ENCODE data around the gene ZKSCAN3. TPM values are rescaled to one million over a fixed set of nuclear protein-coding genes. Genes with fewer than 3 reads are reported as not detected.
A peak's percentile ranks its signal among the peaks of the same experiment; 100 is the strongest.

ZKSCAN3 gene
- total RNA-seq, 2 donors from 2014 or later, result 4.9 to 6.1 TPM

GRCh38 chr6:28337121-28337520 lies 12.6 kb upstream of the ZKSCAN3 start:
- H3K27me3 ChIP-seq, result no peaks in the 10 kb centered on the region
- intact Hi-C loops (cut with DNase I), result no loop called here
- peak overlapping the region in 1 of 2 donors; percentile 98 for H3K9ac ChIP-seq (ENCODE audit: low read depth in 2 of 2, low read length in 2 of 2)
- H3K36me3 ChIP-seq, result no peaks in the 10 kb centered on the region
- no peak for DNase-seq
- H3K4me3 ChIP-seq, result no peak overlapping the region
- H3K27ac ChIP-seq, result peak overlapping the region; percentile 97
- TF ChIP-seq, protein P1, sequence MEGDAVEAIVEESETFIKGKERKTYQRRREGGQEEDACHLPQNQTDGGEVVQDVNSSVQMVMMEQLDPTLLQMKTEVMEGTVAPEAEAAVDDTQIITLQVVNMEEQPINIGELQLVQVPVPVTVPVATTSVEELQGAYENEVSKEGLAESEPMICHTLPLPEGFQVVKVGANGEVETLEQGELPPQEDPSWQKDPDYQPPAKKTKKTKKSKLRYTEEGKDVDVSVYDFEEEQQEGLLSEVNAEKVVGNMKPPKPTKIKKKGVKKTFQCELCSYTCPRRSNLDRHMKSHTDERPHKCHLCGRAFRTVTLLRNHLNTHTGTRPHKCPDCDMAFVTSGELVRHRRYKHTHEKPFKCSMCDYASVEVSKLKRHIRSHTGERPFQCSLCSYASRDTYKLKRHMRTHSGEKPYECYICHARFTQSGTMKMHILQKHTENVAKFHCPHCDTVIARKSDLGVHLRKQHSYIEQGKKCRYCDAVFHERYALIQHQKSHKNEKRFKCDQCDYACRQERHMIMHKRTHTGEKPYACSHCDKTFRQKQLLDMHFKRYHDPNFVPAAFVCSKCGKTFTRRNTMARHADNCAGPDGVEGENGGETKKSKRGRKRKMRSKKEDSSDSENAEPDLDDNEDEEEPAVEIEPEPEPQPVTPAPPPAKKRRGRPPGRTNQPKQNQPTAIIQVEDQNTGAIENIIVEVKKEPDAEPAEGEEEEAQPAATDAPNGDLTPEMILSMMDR (IDR thresholded peaks at IDR 0.05), result no peak
- H3K4me1 ChIP-seq, result no peaks in the 10 kb centered on the region
- no peaks in the 10 kb centered on the region for H3K9me3 ChIP-seq

- no peaks in the 10 kb centered on the region for H3K4me1 ChIP-seq
- no peaks in the 10 kb centered on the region for H3K36me3 ChIP-seq
- no peak overlapping the region for H3K4me3 ChIP-seq
- H3K27me3 ChIP-seq, result no peaks in the 10 kb centered on the region
- H3K9ac ChIP-seq (ENCODE audit: low read depth in 2 of 2, low read length in 2 of 2), result no peak overlapping the region
- DNase-seq, result no peak
- H3K27ac ChIP-seq, result no peak overlapping the region
- no peaks in the 10 kb centered on the region for H3K9me3 ChIP-seq
- intact Hi-C loops (cut with DNase I), result no loop called here
- TF ChIP-seq, protein P1 (IDR thresholded peaks at IDR 0.05), result no peak
Observed at GRCh38 chr6:28340310-28341095, 9.2 kb upstream of the ZKSCAN3 start.

- no peak overlapping the region for H3K9ac ChIP-seq (ENCODE audit: low read depth in 2 of 2, low read length in 2 of 2)
- TF ChIP-seq, protein P1 (IDR thresholded peaks at IDR 0.05), result no peak
- DNase-seq, result no peak
- no peaks in the 10 kb centered on the region for H3K9me3 ChIP-seq
- no peak overlapping the region for H3K27ac ChIP-seq
- intact Hi-C loops (cut with DNase I), result no loop called here
- no peaks in the 10 kb centered on the region for H3K27me3 ChIP-seq
- H3K4me3 ChIP-seq, result no peak overlapping the region
- H3K4me1 ChIP-seq, result no peaks in the 10 kb centered on the region
- no peaks in the 10 kb centered on the region for H3K36me3 ChIP-seq
Observed at GRCh38 chr6:28343898-28344677, 5.7 kb upstream of the ZKSCAN3 start.

- H3K27me3 ChIP-seq, result no peaks in the 10 kb centered on the region
- no peaks in the 10 kb centered on the region for H3K9me3 ChIP-seq
- intact Hi-C loops (cut with DNase I), result no loop called here
- no peak overlapping the region for H3K4me3 ChIP-seq
- TF ChIP-seq, protein P1 (IDR thresholded peaks at IDR 0.05), result no peak
- H3K9ac ChIP-seq (ENCODE audit: low read depth in 2 of 2, low read length in 2 of 2), result no peak overlapping the region
- no peaks in the 10 kb centered on the region for H3K36me3 ChIP-seq
- H3K4me1 ChIP-seq, result no peaks in the 10 kb centered on the region
- no peak overlapping the region for H3K27ac ChIP-seq
- DNase-seq, result no peak
Observed at GRCh38 chr6:28345201-28345600, 4.5 kb upstream of the ZKSCAN3 start.

- H3K36me3 ChIP-seq, result no peaks in the 10 kb centered on the region
- H3K27me3 ChIP-seq, result no peaks in the 10 kb centered on the region
- intact Hi-C loops (cut with DNase I), result no loop called here
- TF ChIP-seq, protein P1 (IDR thresholded peaks at IDR 0.05), result no peak
- DNase-seq, result no peak
- H3K4me1 ChIP-seq, result peaks cover 4% of the 10 kb centered on the region
- no peaks in the 10 kb centered on the region for H3K9me3 ChIP-seq
- no peak overlapping the region for H3K27ac ChIP-seq
- no peak overlapping the region for H3K9ac ChIP-seq (ENCODE audit: low read depth in 2 of 2, low read length in 2 of 2)
- no peak overlapping the region for H3K4me3 ChIP-seq
Observed at GRCh38 chr6:28347119-28347518, 2.6 kb upstream of the ZKSCAN3 start.
